Activated T-helper 2 cell treated with anti-CD3 and anti-CD28 coated beads, Interferon-gamma antibody, Interleukin-2, Interleukin-4, amounts not matched to agents 10 μg/mL and 5 μg/mL and 100 μg/mL, durations not matched to agents 14 hours and 24 hours and 36 hours (primary cell): ENCODE measurements around the gene MED20. TPM values are rescaled to one million over a fixed set of nuclear protein-coding genes. Genes with fewer than 3 reads are reported as not detected.
"Not testable (repeated sequence)": the region's sequence is repeated elsewhere in the genome, so short reads cannot be mapped to it uniquely, and the experiment has no call there.

Source experiments
- DNase-seq: peaks from one replicate; pipeline ENCODE4 v3.0.0; 2021; ENCODE audit warnings: low spot score
- H3K27ac Mint-ChIP-seq: one replicate; pipeline ENCODE4 v1.8.0; 2021; ENCODE audit warnings: mixed read lengths
- H3K27me3 Mint-ChIP-seq: one replicate; pipeline ENCODE4 v1.8.0; 2021; ENCODE audit warnings: low read depth, mixed read lengths
- H3K36me3 Mint-ChIP-seq: one replicate; pipeline ENCODE4 v1.8.0; 2021; ENCODE audit warnings: low read depth, mixed read lengths
- H3K4me1 Mint-ChIP-seq: one replicate; pipeline ENCODE4 v1.8.0; 2021; ENCODE audit warnings: low read depth, mixed read lengths
- H3K4me3 Mint-ChIP-seq: one replicate; pipeline ENCODE4 v1.8.0; 2021; ENCODE audit warnings: low read depth, mild to moderate bottlenecking, moderate library complexity, mixed read lengths
- H3K9me3 Mint-ChIP-seq: one replicate; pipeline ENCODE4 v1.8.0; 2021; ENCODE audit warnings: mixed read lengths
- intact Hi-C: fragments of 100-400 bp; cut with micrococcal nuclease; formaldehyde crosslinking; loops from one replicate; pipeline ENCODE4 v1.15.1; 2023
- total RNA-seq: library from RNA; stranded (reverse); gene quantifications from 2 replicates; pipeline ENCODE4 v1.2.3, GENCODE V29; 2022

Gene MED20
- total RNA-seq, 1 donor from 2014 or later, result 24.3 TPM

GRCh38 chr6:41955412-41955811, 34.5 kb upstream of the MED20 start:
- intact Hi-C loops, result no loop called here
- H3K4me3 Mint-ChIP-seq, result no peak overlapping the region
- DNase-seq, result no peak
- peaks cover 11% of the 10 kb centered on the region for H3K9me3 Mint-ChIP-seq
- no peaks in the 10 kb centered on the region for H3K27me3 Mint-ChIP-seq
- no peak overlapping the region for H3K27ac Mint-ChIP-seq
- H3K4me1 Mint-ChIP-seq, result peaks cover 22% of the 10 kb centered on the region
- H3K36me3 Mint-ChIP-seq, result peaks cover 11% of the 10 kb centered on the region

- Mint-ChIP-seq H3K36me3 (peaks cover 11% of the 10 kb centered on the region), H3K27ac (no peak overlapping the region), H3K9me3 (peaks cover 11% of the 10 kb centered on the region), H3K27me3 (no peaks in the 10 kb centered on the region), H3K4me3 (no peak overlapping the region), H3K4me1 (peaks cover 20% of the 10 kb centered on the region)
- no peak for DNase-seq
- intact Hi-C loops, result no loop called here
These were observed 33.7 kb upstream of the MED20 start for GRCh38 chr6:41954668-41955067.

- H3K9me3 Mint-ChIP-seq, result no peaks in the 10 kb centered on the region
- H3K27ac Mint-ChIP-seq, result no peak overlapping the region
- no peak overlapping the region for H3K4me3 Mint-ChIP-seq
- no peak for DNase-seq
- peaks cover 5% of the 10 kb centered on the region for H3K36me3 Mint-ChIP-seq
- intact Hi-C loops, result no loop called here
- H3K4me1 Mint-ChIP-seq, result no peaks in the 10 kb centered on the region
- H3K27me3 Mint-ChIP-seq, result no peaks in the 10 kb centered on the region
These were observed 26.8 kb upstream of the MED20 start for GRCh38 chr6:41947581-41948220.

GRCh38 chr6:41943456-41943855, 22.5 kb upstream of the MED20 start:
- intact Hi-C loops, result no loop called here
- no peak for DNase-seq
- H3K9me3 Mint-ChIP-seq, result no peaks in the 10 kb centered on the region
- no peaks in the 10 kb centered on the region for H3K27me3 Mint-ChIP-seq
- H3K27ac Mint-ChIP-seq, result no peak overlapping the region
- H3K4me3 Mint-ChIP-seq, result no peak overlapping the region
- peaks cover 25% of the 10 kb centered on the region for H3K36me3 Mint-ChIP-seq
- H3K4me1 Mint-ChIP-seq, result peaks cover 25% of the 10 kb centered on the region

GRCh38 chr6:41942882-41943281, 21.9 kb upstream of the MED20 start:
- Mint-ChIP-seq H3K27ac (peak overlapping the region; percentile 87), H3K4me1 (peaks cover 31% of the 10 kb centered on the region), H3K36me3 (peaks cover 31% of the 10 kb centered on the region)
- DNase-seq, H3K4me3 Mint-ChIP-seq, H3K9me3 Mint-ChIP-seq, intact Hi-C loops, H3K27me3 Mint-ChIP-seq: not testable (repeated sequence)

- Mint-ChIP-seq H3K9me3 (no peaks in the 10 kb centered on the region), H3K27me3 (no peaks in the 10 kb centered on the region), H3K4me1 (peaks cover 37% of the 10 kb centered on the region), H3K27ac (peak overlapping the region; percentile 87), H3K4me3 (peak overlapping the region; percentile 85), H3K36me3 (peaks cover 32% of the 10 kb centered on the region)
- DNase-seq, result no peak
- intact Hi-C loops, result no loop called here
These were observed 21.3 kb upstream of the MED20 start for GRCh38 chr6:41942067-41942851.

- Mint-ChIP-seq H3K36me3 (peaks cover 40% of the 10 kb centered on the region), H3K4me3 (peak within 1 kb of the TSS; percentile 93), H3K27me3 (no peaks in the 10 kb centered on the region), H3K27ac (peak within 1 kb of the TSS; percentile 87), H3K9me3 (no peaks in the 10 kb centered on the region), H3K4me1 (peaks cover 44% of the 10 kb centered on the region)
- intact Hi-C loops, result loop anchor here (1.0 to 2.0 kb wide), 2 partner anchors 20 to 69 kb away; partner anchors contain the start of genes BYSL and MED20
- peak; percentile 87 for DNase-seq
These were observed 20.5 kb upstream of the MED20 start, which contains the start of gene CCND3 for GRCh38 chr6:41941280-41942066. TSS of gene CCND3 (minus strand) at chr6:41941808. CDS start at chr6:41941649, 159 bp downstream.

- peaks cover 46% of the 10 kb centered on the region for H3K36me3 Mint-ChIP-seq
- H3K9me3 Mint-ChIP-seq, result no peaks in the 10 kb centered on the region
These were observed 19.9 kb upstream of the MED20 start for GRCh38 chr6:41940759-41941279.

GRCh38 chr6:41939848-41940758, 19.2 kb upstream of the MED20 start:
- H3K27ac Mint-ChIP-seq, result peak overlapping the region; percentile 80
- H3K4me1 Mint-ChIP-seq, result peaks cover 57% of the 10 kb centered on the region
- DNase-seq, result peak; percentile 49
- intact Hi-C loops, result loop anchor here (2.0 kb wide), 1 partner anchor 71 kb away; no protein-coding TSS in a partner anchor
- peak overlapping the region; percentile 93 for H3K4me3 Mint-ChIP-seq
- no peaks in the 10 kb centered on the region for H3K27me3 Mint-ChIP-seq
- H3K9me3 Mint-ChIP-seq, result no peaks in the 10 kb centered on the region
- peaks cover 52% of the 10 kb centered on the region for H3K36me3 Mint-ChIP-seq

More at GRCh38 chr6:41940759-41941279, 19.9 kb upstream of the MED20 start:
- peaks cover 51% of the 10 kb centered on the region for H3K4me1 Mint-ChIP-seq
- peak; percentile 63 for DNase-seq
- H3K4me3 Mint-ChIP-seq, result peak overlapping the region; percentile 93
- H3K27ac Mint-ChIP-seq, result peak overlapping the region; percentile 80
- intact Hi-C loops, result loop anchor here (1.0 to 2.0 kb wide), 2 partner anchors 20 to 70 kb away; partner anchors contain the start of genes BYSL and MED20
- no peaks in the 10 kb centered on the region for H3K27me3 Mint-ChIP-seq

GRCh38 chr6:41939176-41939847, 18.4 kb upstream of the MED20 start:
- H3K4me3 Mint-ChIP-seq, result peak overlapping the region; percentile 93
- peaks cover 60% of the 10 kb centered on the region for H3K36me3 Mint-ChIP-seq

GRCh38 chr6:41938590-41939175, 17.7 kb upstream of the MED20 start:
- Mint-ChIP-seq H3K4me1 (peaks cover 65% of the 10 kb centered on the region), H3K27ac (peak overlapping the region; percentile 80), H3K9me3 (no peaks in the 10 kb centered on the region), H3K27me3 (no peaks in the 10 kb centered on the region), H3K4me3 (peak overlapping the region; percentile 93), H3K36me3 (peaks cover 62% of the 10 kb centered on the region)
- intact Hi-C loops, result no loop called here
- DNase-seq, result no peak

More at GRCh38 chr6:41939176-41939847, 18.4 kb upstream of the MED20 start:
- Mint-ChIP-seq H3K27ac (peak overlapping the region; percentile 80), H3K9me3 (no peaks in the 10 kb centered on the region), H3K27me3 (no peaks in the 10 kb centered on the region), H3K4me1 (peaks cover 64% of the 10 kb centered on the region)
- intact Hi-C loops, result no loop called here
- no peak for DNase-seq
